Sigmoid colon (tissue), 4 donors: Measurements from ENCODE around the gene DUS1L.

Source experiments
- EP300 ChIP-seq, 4 donors: sonication (generic); formaldehyde crosslinking; IDR thresholded peaks; one replicate each; pipeline ENCODE4 v1.6.1; 2017; ENCODE audit warnings: antibody characterized with exemption in 4 of 4
- POLR2AphosphoS5 ChIP-seq, 4 donors: sonication (generic); formaldehyde crosslinking; IDR thresholded peaks; one replicate each; pipeline ENCODE4 v1.6.1; 2017; ENCODE audit warnings: antibody characterized with exemption in 4 of 4
- TF ChIP-seq, protein P1 (sequence below), 4 experiments: fragments of 450-650 bp in 3 of 4; fragments of 200-600 bp in 1 of 4; IDR thresholded peaks; one replicate each; pipeline ENCODE4 v1.5.1; 2016 to 2019; ENCODE audit warnings: antibody characterized with exemption in 4 of 4, mild to moderate bottlenecking in 3 of 4, moderate library complexity in 2 of 4

GRCh38 chr17:82060001-82060380 lies 5.6 kb downstream of the DUS1L start:
- TF ChIP-seq, protein P1, sequence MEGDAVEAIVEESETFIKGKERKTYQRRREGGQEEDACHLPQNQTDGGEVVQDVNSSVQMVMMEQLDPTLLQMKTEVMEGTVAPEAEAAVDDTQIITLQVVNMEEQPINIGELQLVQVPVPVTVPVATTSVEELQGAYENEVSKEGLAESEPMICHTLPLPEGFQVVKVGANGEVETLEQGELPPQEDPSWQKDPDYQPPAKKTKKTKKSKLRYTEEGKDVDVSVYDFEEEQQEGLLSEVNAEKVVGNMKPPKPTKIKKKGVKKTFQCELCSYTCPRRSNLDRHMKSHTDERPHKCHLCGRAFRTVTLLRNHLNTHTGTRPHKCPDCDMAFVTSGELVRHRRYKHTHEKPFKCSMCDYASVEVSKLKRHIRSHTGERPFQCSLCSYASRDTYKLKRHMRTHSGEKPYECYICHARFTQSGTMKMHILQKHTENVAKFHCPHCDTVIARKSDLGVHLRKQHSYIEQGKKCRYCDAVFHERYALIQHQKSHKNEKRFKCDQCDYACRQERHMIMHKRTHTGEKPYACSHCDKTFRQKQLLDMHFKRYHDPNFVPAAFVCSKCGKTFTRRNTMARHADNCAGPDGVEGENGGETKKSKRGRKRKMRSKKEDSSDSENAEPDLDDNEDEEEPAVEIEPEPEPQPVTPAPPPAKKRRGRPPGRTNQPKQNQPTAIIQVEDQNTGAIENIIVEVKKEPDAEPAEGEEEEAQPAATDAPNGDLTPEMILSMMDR (IDR thresholded peaks at IDR 0.05), result no peak
- TF ChIP-seq EP300 (IDR thresholded peaks at IDR 0.05) (no peak), POLR2AphosphoS5 (IDR thresholded peaks at IDR 0.05) (no peak)
